Kidney (tissue), 22 donors: Measurements from ENCODE around the gene BBS5. TPM values are rescaled to one million over a fixed set of nuclear protein-coding genes. Genes with fewer than 3 reads are reported as not detected.
"Not testable (repeated sequence)": the region's sequence is repeated elsewhere in the genome, so short reads cannot be mapped to it uniquely, and the experiment has no call there.

Experiments
- DNase-seq, 5 donors: peaks; one replicate each; pipeline ENCODE4 v3.0.0-alpha.2; 2013 to 2020
- FAIRE-seq: peaks from 2 replicates; lab custom pipeline; 2012; peaks lifted over from hg19 to GRCh38; lab: Jason Lieb, UNC
- H3K27ac ChIP-seq, 2 donors: one replicate each; pipeline ENCODE4 v1.7.0; 2013; ENCODE audit warnings: low read depth in 2 of 2, low read length in 2 of 2, inconsistent platforms in 1 of 2
- H3K27me3 ChIP-seq: one replicate; pipeline ENCODE4 v1.7.1; 2013; ENCODE audit warnings: low read length, inconsistent platforms; ENCODE audit not compliant: control insufficient read depth, insufficient read depth
- H3K36me3 ChIP-seq, 3 donors: one replicate each; pipeline versions ENCODE4 v1.7.0 to v1.7.1; 2013; ENCODE audit warnings: low read length in 3 of 3, control low read depth in 1 of 3, inconsistent platforms in 1 of 3; ENCODE audit not compliant: insufficient read depth in 3 of 3, control insufficient read depth in 2 of 3
- H3K4me1 ChIP-seq, 3 donors: one replicate each; pipeline versions ENCODE4 v1.7.0 to v1.7.1; 2013; ENCODE audit warnings: low read length in 3 of 3, inconsistent platforms in 1 of 3, low read depth in 1 of 3; ENCODE audit not compliant: control insufficient read depth in 2 of 3, insufficient read depth in 2 of 3
- H3K4me3 ChIP-seq, 3 donors: one replicate each; pipeline versions ENCODE4 v1.7.0 to v1.8.1; 2013; ENCODE audit warnings: low read length in 3 of 3, control low read depth in 1 of 3, inconsistent platforms in 1 of 3
- H3K9ac ChIP-seq, 3 donors: one replicate each; pipeline versions ENCODE4 v1.7.0 to v1.7.1; 2013; ENCODE audit warnings: low read length in 3 of 3, control low read depth in 1 of 3, inconsistent platforms in 1 of 3
- H3K9me3 ChIP-seq, 3 donors: one replicate each; pipeline versions ENCODE4 v1.7.0 to v1.7.1; 2013; ENCODE audit warnings: low read length in 3 of 3, control low read depth in 1 of 3, inconsistent platforms in 1 of 3; ENCODE audit not compliant: control insufficient read depth in 2 of 3, insufficient read depth in 1 of 3
- CTCF ChIP-seq: IDR thresholded peaks from 3 replicates; pipeline ENCODE4 v1.5.1; 2012; ENCODE audit warnings: mild to moderate bottlenecking, moderate library complexity, borderline replicate concordance; ENCODE audit not compliant: insufficient read depth; ENCODE audit errors: extremely low read depth
- intact Hi-C: fragments of 100-400 bp; cut with DNase I; formaldehyde crosslinking; loops from one replicate; pipeline ENCODE4 v1.11.1; 2022
- long read RNA-seq, 10 donors: library from polyadenylated mRNA in 1 of 10; unstranded in 1 of 10; transcript quantifications; one replicate each; pipeline ENCODE4 v2.0.0 and lab custom pipeline, GENCODE V29; 2021 to 2026
- polyA plus RNA-seq: library from polyadenylated mRNA; stranded (reverse); fragments of 350-450 nt; fragmentation: Illumina TruSeq; extraction: RNeasy Lipid Tissue Mini Kit (QIAGEN cat#74804); gene quantifications from one replicate; pipeline ENCODE4 v1.2.3, GENCODE V29; 2014; ENCODE audit warnings: low read depth, low replicate concordance; ENCODE audit not compliant: insufficient read depth
- total RNA-seq: library from RNA; stranded (reverse); fragmentation: NEBNext Ultra II Directional; extraction: Animal tissue kit (Norgen Biotek cat#: 25700); gene quantifications from one replicate; pipeline ENCODE4 v1.2.1, GENCODE V29; 2021
- donor health status: control.
- donor health status: control.
- donor health status: control.
- donor health status: control.
- donor health status: control.
- donor health status: DM: yes; HTN: yes; CAD: no.
- donor health status: Normal renal cell carcinoma (clear cell type).

The BBS5 gene
- total RNA-seq, result 13.5 TPM
- 9.1 TPM for polyA plus RNA-seq
- long read RNA-seq, donor 1, result 0 reads
- long read RNA-seq, donor 2, partial matches to known transcripts, result 0 of 3 reads
- long read RNA-seq, donor 2, other reads (novel, unspliced or antisense), result 0 of 3 reads
- long read RNA-seq, donor 3, partial matches to known transcripts, result 0 of 6 reads
- long read RNA-seq, donor 3, other reads (novel, unspliced or antisense), result 0 of 6 reads
- long read RNA-seq, donor 4, partial matches to known transcripts, result 0 of 3 reads
- long read RNA-seq, donor 4, other reads (novel, unspliced or antisense), result 0 of 3 reads
- long read RNA-seq, donor 5, result 0 reads
- long read RNA-seq, donor 6, result 0 reads
- long read RNA-seq, donor 7, partial matches to known transcripts, result 1 of 1 reads
- long read RNA-seq, donor 7, other reads (novel, unspliced or antisense), result 0 of 1 reads
- long read RNA-seq, donor 8, partial matches to known transcripts, result 0 of 1 reads
- long read RNA-seq, donor 8, other reads (novel, unspliced or antisense), result 0 of 1 reads
- long read RNA-seq, donor 9, result 0 reads
- long read RNA-seq, donor 10, partial matches to known transcripts, result 0 of 2 reads
- long read RNA-seq, donor 10, other reads (novel, unspliced or antisense), result 0 of 2 reads

DNA sequence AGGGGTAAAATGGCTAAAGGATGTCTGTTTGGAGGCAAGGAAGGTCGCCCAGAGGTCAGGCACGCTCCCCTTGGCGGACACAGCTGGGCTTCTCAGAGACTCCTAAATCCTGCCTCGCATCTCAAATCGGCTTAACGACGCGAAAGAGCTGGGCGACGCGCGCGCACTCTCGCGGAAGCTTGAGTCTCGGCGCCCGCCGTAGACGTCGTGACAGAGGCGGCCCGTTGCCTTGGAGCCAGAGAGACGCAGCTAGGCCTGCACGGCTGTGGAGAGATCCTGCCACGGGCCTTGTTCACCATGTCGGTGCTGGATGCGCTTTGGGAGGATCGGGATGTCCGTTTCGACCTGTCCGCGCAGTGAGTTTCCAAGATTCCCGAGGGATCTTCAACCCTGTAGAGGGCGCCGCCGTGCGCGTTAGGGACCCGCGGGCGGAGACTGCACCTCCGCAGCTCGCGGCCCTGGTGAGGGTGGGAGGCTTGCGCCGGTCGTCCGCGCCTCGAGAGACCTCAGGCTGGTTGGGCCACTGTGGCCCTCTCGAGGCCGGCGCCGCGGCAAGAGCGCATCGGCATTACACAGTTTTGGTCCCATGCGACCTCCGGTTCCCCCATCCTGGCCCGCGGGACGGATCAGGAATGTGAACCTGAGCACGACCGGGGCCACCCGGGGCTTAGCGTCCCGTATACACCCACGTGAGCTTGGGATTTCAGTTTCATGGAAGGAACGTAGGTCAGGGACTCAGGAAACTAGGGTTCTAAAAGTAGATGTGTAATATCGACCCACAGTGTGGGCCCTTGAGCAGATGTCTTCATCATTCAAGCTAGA is at the start of gene BBS5:
BBS5 (plus strand) TSS at position 238 of the 822 bp plus-strand sequence; CDS start at position 298, 60 bp downstream.
- DNase-seq (peak; percentile 84 to 94 (median 90)), FAIRE-seq (no peak)
- peak within 1 kb of the TSS; percentile 67 to 93 (median 88) for H3K4me3 ChIP-seq
- intact Hi-C loops, result no loop called here
- H3K27me3 ChIP-seq, result no peaks in the 10 kb centered on the region
- peak within 1 kb of the TSS; percentile 57 to 88 (median 83) for H3K9ac ChIP-seq
- peaks cover 0 to 2% (median 0%) of the 10 kb centered on the region in 3 donors for H3K4me1 ChIP-seq
- H3K9me3 ChIP-seq, result no peaks in the 10 kb centered on the region
- H3K27ac ChIP-seq, result peak within 1 kb of the TSS; percentile 33 to 43
- TF ChIP-seq CTCF, result peak; percentile 35
- peaks cover 0 to 8% (median 4%) of the 10 kb centered on the region in 3 donors for H3K36me3 ChIP-seq

- H3K27me3 ChIP-seq, FAIRE-seq, intact Hi-C loops: not testable (repeated sequence)
Observed at GRCh38 chr2:169431772-169432171, 47.5 kb upstream of the BBS5 start.

GRCh38 chr2:169434236-169434635 is 45.1 kb upstream of the BBS5 start:
- FAIRE-seq, DNase-seq, H3K9ac ChIP-seq, H3K4me3 ChIP-seq, H3K36me3 ChIP-seq, H3K27me3 ChIP-seq, H3K4me1 ChIP-seq, H3K9me3 ChIP-seq, intact Hi-C loops, H3K27ac ChIP-seq: not testable (repeated sequence)

More at GRCh38 chr2:169431772-169432171, 47.5 kb upstream of the BBS5 start:
- not testable (repeated sequence) for H3K9me3 ChIP-seq, H3K36me3 ChIP-seq, DNase-seq, H3K9ac ChIP-seq, H3K4me1 ChIP-seq, H3K4me3 ChIP-seq, H3K27ac ChIP-seq

GRCh38 chr2:169438466-169439072 is 40.7 kb upstream of the BBS5 start:
- Histone ChIP-seq H3K36me3 (no peaks in the 10 kb centered on the region), H3K9ac (no peak overlapping the region), H3K27me3 (no peaks in the 10 kb centered on the region), H3K4me1 (no peaks in the 10 kb centered on the region), H3K4me3 (no peak overlapping the region), H3K27ac (no peak overlapping the region), H3K9me3 (no peaks in the 10 kb centered on the region)
- DNase-seq, result peak in 2 of 5 donors; percentile 15 to 21
- FAIRE-seq, result no peak
- no peak for TF ChIP-seq CTCF
- intact Hi-C loops, result no loop called here
